Limb (tissue), 2 donors: ENCODE measurements around the gene EMX1.
A peak's percentile ranks its signal among the peaks of the same experiment; 100 is the strongest.
"Not testable (repeated sequence)": the region's sequence is repeated elsewhere in the genome, so short reads cannot be mapped to it uniquely, and the experiment has no call there.

ENCODE experiments used
- DNase-seq, 2 donors: peaks; one replicate each; pipeline ENCODE4 v3.0.0-alpha.2; 2016; ENCODE audit errors: extremely low spot score in 2 of 2

Gene EMX1

GRCh38 chr2:72900191-72900825 is 17.0 kb upstream of the EMX1 start:
- DNase-seq, result no peak

GRCh38 chr2:72901426-72901825 is 15.9 kb upstream of the EMX1 start:
- DNase-seq, result no peak

- not testable (repeated sequence) for DNase-seq
Observed at GRCh38 chr2:72907369-72907768, 9.9 kb upstream of the EMX1 start.

- no peak for DNase-seq
Observed at GRCh38 chr2:72908741-72909140, 8.6 kb upstream of the EMX1 start.

GRCh38 chr2:72911256-72911655 is 6.1 kb upstream of the EMX1 start:
- DNase-seq, result no peak

GRCh38 chr2:72913486-72914205 is 3.7 kb upstream of the EMX1 start:
- no peak for DNase-seq

GRCh38 chr2:72914206-72914559 is 3.1 kb upstream of the EMX1 start:
- no peak for DNase-seq

DNA sequence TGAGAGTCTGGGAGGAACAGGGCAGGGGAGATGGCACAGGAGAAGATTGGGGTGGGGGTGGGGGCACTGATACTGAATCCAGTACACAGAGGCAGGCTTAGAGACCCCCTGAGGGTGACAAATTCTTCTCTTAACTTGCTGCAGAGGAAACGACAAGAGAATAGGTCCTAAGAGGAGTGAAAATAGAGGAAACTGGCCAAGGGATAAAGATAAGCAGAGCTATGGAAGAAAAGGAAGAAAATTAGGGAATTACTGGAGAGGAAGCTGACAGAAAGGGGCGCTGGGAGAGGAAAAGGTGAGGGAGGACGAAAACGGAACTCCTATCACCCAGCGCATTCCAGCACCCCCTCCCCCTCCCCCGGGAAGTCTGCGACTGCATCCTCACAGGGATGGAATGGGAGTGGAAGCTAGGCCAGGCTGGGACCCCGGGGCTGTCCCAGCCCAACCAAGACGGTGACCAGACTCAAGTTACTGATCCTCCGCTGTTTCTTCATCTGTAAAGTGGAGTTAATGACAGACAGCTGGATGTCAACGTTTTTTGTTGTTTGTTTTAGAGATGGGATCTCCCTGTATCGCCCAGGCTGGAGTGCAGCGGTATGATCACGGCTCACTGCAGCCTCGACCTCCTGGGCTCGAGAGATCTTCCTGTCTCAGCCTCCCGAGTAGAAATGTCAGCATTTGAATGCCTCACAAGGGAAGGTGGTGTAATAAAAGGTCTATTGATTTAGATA is 2.6 kb upstream of the EMX1 start:
- DNase-seq, result no peak

GRCh38 chr2:72915320-72915906 is 1.9 kb upstream of the EMX1 start:
- DNase-seq, result no peak

GRCh38 chr2:72915907-72916742 is 1.2 kb upstream of the EMX1 start:
- peak in 1 of 2 donors; percentile 71 for DNase-seq

DNA sequence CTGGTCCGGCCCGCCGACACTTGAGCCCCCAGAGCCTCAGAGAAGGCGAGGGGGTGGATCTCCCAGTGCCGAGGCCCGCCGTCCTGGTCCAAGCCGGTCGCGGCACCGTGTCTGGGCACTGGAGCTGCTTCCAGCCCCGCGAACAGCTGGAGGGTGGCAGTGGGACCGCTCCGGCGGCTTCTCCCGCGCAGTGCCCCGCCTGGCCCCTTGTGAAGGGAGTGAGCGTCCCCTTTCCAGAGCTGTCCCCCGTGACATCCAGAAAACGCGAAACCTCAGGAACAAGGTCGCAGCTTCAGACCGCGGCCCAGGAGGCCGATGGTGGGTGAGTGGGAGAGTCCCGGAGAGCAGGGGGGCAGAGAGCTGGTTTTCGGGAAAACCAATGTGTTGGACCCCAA is 579 bp upstream of the EMX1 start:
- DNase-seq, result peak in 1 of 2 donors; percentile 27

DNA sequence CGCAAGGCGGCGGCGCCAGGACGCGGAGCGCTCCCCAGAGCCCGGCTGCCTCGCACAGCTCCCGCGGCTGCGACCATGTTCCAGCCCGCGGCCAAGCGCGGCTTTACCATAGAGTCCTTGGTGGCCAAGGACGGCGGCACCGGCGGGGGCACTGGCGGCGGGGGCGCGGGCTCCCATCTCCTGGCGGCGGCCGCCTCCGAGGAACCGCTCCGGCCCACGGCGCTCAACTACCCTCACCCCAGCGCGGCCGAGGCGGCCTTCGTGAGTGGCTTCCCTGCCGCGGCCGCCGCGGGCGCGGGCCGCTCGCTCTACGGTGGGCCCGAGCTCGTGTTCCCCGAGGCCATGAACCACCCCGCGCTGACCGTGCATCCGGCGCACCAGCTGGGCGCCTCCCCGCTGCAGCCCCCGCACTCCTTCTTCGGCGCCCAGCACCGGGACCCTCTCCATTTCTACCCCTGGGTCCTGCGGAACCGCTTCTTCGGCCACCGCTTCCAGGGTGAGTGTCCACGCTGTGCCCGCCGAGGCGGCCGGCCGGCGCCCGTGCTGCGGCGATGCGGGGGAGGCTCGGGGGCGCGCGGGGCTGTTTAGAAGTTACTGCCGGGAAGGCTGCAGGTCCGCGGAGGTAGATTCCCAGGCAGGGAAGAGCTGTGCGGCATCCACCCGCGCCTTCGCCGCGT is 696 bp downstream of the EMX1 start:
- peak in 1 of 2 donors; percentile 55 for DNase-seq

DNA sequence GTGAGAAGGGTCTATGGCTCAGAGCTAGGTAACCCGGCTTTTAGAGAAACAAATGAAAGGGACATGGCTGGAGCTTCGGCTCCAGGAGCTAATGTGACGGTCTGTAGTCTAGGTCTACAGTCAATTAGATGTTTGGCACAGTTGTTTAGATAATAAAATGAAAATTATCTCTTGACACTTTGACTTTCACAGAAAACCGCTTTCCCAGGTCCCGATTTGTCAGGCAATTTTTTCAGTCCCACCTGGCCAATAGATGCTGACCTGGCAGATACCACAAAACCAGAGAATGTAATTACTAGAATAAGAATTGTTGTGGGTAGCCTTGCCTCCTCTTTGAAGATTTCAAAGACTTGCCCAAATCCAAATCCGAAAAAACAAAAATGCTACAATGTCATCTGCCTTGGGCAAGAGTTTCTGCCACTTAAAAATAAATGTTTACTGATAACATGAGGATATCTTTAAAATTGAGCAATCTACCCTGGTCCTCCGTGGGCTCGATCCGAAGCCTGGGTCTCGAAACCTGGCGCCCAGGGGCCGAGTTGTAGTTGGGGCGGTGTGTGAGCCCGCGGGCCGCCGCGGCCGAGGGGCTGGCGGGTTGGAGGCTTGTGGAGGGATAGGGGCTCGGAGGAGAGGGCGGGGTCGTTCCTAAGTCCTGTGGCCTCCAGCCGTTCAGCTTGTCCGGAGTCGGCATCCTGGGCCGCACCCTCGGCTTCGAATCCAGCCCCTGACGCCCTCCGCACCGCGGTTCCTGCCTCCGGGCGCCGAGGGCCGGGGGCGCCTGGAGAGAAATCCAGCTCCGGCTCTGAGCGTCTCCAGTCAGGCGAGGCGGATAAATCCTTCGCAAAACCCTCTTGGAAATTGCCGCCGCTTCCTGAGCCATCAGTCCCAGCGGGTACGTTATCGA is 2.3 kb downstream of the EMX1 start:
- DNase-seq, result peak in 1 of 2 donors; percentile 25

DNA sequence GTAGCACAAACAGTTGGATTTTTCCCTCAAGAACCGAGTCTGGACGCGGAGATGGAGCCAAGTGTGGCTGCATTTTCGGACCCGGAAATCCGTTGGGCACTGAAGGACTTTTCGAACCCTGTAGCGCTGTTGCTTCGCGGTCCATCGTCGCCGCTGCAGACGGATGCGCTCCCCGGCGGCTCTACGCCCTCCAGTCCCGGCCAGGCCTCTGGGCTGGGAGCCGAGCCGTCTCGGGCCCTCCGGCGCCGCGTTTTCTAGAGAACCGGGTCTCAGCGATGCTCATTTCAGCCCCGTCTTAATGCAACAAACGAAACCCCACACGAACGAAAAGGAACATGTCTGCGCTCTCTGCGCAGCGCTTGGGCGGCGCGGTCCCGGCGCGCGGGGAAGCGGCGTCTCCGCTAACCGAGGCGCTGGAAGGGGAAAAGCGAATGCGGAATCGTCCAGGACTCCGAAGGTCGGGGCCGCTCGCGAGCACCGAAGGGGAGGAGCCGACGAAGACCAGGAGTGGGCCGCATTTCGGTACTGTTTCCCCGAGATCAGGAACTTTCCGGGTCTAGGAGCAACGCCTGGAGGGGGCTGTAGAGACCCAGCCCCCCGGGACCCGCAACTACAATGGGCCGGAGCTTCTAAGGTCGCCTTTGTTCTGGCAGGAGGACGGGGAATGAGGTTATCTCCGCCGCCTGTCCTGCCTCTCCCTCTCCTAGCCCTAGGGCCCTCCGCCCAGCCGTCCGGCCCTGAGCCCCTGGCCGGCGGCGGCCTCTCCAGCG is 3.2 kb downstream of the EMX1 start:
- DNase-seq, result peak in 1 of 2 donors; percentile 69

DNA sequence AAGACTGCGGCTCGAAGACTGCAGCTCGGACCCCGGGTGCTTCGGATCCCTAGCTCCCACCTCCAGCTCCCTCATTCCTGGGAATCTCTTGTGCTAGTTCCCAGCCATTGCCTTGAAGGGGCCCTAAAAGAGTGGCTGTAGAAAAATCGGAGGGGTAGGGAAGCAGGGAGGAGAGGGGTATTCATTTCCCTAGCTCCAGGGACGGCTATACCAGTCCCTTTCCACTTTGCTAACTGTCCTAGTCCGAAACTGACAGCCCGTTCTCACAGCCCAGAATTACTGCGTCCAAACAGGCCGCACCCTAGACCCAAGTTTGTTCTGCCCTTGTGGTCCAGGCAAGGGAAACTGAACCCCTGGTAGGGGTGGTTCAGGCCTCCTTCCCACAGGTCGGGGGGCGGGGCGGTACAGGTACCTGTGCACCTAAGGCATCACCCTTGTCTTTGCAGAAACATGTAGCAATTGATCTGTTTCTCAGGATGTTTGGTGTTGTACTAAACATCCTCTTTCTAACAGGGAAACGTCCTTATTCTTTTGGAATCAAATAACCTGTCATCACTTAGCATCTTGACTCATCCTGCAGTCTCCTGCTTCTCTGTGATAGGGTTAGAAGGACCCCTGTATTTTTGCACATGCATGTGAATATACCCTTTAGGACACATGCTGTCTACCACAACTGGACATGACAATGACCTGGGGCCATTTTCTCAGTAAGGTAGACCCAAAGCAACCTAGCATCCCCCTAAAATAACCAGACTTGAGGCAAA is 4.0 kb downstream of the EMX1 start:
- DNase-seq, result peak in 1 of 2 donors; percentile 27

- DNase-seq, result no peak
Observed at GRCh38 chr2:72921853-72922252, 4.5 kb downstream of the EMX1 start.

DNA sequence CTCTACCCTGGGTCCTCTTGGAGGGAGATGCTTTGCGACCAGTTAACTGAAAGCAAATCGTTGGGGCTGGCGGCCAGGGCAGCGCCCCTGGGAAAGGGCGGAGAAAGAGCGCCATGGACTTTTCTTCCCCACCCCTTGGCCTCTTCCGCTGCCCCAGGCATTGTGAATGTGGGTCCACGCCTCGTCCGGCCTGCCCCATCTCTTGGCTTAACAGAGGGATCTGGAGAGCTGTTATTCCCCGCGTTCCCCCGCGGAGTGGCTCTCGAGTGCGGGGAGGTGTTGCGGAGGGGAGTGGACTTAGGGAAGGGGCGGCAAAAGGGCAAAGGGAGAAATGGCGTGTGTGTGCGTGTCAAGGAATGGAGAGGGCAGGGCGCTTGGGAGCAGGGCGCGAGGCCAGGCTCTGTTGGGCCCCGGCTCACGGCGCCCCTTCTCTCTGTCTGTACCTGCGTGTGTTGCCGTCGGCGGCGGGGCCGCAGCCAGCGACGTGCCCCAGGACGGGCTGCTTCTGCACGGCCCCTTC is 6.6 kb downstream of the EMX1 start:
- DNase-seq, result peak in 1 of 2 donors; percentile 24
